GM12892 (cell line): Measurements from ENCODE around the gene BCL7A.

ENCODE experiments used
- POLR2A ChIP-seq: IDR thresholded peaks from 2 replicates; pipeline ENCODE4 v1.6.1; 2011; ENCODE audit warnings: low read depth, low read length, control low read depth
- POLR2AphosphoS5 ChIP-seq: IDR thresholded peaks from 2 replicates; pipeline ENCODE4 v1.6.1; 2011; ENCODE audit warnings: low read depth, low read length, control low read depth
- TAF1 ChIP-seq: IDR thresholded peaks from 2 replicates; pipeline ENCODE4 v1.6.1; 2011; ENCODE audit warnings: low read depth, mild to moderate bottlenecking, control low read depth, low read length, borderline replicate concordance

GRCh38 chr12:122061253-122061652 is 39.6 kb downstream of the BCL7A start:
- TF ChIP-seq POLR2A (no peak), POLR2AphosphoS5 (no peak), TAF1 (no peak)
